DMS53 treated with DMSO at 0.1 percent for 48 hours (cell line): ENCODE measurements around the gene FAM131C.
A peak's percentile ranks its signal among the peaks of the same experiment; 100 is the strongest.

Experiments
- DNase-seq: peaks from one replicate; lab custom pipeline; 2025; ENCODE audit not compliant: unreplicated experiment; lab: John Stamatoyannopoulos, UW

The FAM131C gene

DNA sequence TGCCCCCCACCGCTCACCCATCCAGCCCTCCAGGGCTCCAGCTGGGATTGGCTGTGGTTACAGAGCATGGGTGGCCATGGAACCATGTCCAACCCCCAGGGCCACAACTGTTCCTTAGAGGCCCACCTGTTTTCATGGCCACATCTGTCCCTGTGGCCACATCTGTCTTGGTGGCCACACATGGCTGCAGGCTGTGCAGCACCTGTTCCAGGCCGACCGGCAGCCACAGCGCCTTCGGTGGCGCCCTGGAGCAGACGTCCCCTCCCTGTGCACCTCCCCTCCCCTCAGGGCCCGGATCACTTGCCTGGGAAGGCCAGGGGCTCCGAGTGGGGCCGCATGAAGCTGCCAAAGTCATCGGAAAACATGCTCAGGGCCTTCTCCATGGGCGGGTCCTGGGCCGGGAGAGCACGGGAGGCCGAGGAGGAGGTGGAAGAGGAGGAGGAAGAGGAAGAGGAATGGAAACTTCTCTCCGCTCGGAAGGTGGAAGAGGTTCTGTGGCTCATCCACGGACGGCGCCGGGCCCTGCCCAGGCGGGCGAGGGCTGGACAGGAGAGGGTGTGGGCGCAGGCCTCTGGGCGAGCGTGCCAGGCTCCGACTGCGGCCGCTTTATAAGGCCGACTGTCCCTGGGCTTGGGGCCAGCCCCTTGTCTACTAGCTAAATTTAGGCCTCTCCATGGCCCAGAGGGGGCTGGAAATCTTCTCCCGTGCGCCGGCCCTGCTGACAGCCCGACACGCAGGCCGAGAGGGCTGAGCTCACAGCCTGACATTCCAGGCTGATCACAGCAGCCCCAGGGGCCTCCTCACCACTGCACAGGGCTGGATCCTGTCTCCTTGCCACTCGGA is 55.8 kb downstream of the FAM131C start, which contains the start of gene HSPB7:
Gene HSPB7, minus strand, starts transcription at position 583 of the 843 bp plus-strand sequence. Its CDS starts 80 bp downstream, at position 503.
- DNase-seq, result no peak

GRCh38 chr1:16017076-16017460 is 56.4 kb downstream of the FAM131C start:
- DNase-seq, result no peak

GRCh38 chr1:16015960-16016901 is 57.2 kb downstream of the FAM131C start:
- no peak for DNase-seq

DNA sequence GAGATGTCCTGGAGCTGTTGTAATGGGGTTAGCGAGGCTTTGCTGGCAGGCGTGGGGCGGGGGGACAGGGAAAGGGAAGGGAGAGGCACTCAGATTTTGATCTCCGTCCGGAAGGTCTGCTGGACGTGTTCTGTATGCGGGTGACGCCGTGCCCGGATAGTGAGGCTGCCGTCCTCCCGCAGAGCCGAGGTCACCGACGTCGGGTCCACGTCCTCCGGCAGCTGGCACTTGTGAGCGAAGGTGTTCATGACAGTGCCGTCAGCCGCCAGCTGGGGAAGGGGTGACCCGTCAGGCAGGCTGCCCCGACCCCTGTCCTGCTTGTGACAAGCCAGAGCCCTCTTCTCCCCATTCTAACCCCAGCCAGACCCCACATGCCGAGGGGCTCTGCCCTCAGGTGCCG is 58.0 kb downstream of the FAM131C start:
- no peak for DNase-seq

DNA sequence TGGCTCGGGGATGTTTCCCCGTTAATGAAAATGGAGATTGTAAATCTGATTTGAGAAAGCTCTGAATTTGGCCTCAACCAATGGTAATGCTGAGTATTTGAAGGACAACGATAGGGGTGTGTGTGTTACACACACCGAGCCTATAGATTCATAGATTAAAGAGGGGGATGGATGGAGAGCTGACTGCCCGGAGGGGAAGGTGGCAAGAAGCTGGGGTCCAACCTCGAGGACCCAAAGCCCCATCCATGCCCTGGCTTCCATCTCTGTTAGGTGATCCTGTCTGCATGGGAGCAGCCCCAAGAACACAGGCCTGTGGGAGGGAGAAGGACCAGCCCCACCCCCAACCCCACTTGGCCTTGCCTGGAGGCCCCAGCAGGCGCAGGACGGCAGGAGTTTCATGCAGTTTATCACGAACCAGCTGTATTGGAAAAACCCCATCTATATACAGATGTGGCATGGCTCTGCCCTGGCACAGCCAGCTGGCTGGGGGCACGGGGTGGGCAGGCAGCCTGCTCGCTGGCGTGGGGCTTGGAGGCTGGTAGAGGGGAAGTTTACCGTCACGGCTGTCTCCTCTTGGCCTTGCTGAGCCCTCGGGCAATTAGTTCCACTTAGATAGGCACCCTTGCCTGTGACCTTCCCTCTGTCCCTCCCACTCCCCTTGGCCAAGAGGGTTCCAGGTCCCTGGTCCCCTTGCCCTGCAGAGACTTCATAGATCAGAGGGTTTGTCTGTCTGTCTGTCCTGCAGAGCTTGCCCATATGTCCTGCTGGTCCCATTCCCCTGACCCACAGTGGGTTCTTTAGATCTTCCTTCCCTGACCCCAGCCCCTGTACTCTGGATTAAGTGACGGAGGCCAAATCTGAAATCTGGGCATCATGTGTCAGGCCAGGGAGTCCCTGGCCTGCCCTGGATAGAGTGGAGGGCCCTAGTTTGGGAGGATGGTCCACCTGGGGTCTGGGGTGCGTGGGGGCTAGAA is 58.7 kb downstream of the FAM131C start:
- DNase-seq, result no peak

GRCh38 chr1:16013908-16014258 is 59.6 kb downstream of the FAM131C start:
- DNase-seq, result no peak

DNA sequence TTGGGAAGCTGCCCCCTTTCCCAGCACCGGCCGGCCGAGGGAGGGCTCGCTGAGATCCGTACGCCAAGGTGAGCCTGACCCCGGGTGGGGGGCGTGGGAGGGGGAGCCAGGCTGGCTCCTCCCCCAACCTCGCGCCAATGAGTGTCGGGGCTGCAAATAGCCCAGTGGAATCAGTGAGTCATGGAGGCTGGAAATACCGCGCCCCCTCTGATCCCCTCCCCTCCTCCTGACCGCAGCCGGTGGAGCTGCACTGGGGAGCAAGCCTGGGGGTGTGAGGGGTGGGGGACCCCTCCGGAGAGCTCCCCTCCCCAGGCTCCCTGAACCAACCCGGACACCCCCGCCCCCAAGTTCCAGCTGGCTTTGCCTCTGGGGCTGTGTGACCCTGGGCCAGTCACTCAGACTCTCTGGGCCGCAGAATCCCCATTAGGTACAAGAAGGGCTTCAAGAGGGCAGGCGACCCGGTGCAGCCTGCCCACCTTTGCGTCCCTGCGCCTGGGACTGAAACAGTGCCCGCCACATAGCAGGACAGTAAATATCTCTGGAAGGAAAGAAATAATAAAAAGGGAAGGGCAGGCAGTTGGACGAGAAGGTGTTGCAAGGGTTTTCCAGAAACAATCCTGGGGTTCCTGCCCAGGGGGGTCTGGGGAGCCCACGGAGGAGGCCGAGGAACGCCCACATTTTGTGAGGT is 60.1 kb downstream of the FAM131C start:
- no peak for DNase-seq

DNA sequence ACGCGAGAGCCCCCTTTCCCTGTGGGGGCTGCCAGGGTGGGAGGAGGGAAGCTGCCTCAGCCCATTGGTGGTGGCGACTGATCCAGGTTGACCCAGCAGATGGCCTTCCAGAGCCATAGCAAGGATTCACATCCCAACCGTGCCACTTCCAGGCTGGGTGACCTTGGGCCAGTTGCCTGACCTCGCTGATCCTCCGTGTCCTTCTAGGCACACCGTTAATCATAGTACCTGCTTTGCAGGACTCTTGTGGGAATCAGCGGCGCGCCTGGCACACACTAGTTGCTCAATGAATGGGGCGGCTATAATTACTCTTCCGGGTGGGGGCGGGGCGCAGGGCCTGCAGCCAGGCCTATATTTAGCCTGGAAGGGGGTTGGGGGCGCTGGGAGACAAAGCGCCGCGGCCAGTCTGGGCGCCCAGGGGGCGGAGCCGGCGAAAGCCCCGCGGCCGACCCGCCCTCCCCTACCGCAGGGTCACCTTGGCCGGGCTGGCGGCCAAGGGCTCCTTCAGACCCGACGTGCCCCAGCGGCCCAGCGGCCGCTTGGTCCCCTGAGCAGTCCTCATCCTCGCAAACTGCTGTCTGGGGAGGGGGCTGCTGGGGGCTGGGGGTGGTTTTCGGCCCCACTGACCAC is 60.7 kb downstream of the FAM131C start:
- DNase-seq, result no peak

GRCh38 chr1:16011936-16012589 is 61.4 kb downstream of the FAM131C start:
- no peak for DNase-seq

DNA sequence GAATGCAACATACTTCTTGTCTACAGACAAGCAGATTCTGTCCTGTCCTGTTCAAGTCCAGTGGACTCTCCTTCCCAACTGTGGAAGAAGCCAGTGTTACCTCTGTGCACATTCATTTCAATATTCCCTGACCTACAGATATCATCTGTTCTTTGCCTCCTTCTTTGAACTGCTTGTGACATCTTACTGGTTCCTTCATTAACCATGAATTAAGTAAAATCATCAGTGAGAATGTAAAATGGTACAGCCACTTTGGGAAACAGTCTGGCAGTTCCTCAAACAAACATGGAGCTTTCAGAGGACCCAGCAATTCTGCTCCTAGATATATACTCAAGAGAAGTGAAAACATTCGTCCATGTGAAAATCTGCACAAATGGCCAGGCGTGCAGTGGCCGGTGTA is 62.6 kb downstream of the FAM131C start:
- no peak for DNase-seq

DNA sequence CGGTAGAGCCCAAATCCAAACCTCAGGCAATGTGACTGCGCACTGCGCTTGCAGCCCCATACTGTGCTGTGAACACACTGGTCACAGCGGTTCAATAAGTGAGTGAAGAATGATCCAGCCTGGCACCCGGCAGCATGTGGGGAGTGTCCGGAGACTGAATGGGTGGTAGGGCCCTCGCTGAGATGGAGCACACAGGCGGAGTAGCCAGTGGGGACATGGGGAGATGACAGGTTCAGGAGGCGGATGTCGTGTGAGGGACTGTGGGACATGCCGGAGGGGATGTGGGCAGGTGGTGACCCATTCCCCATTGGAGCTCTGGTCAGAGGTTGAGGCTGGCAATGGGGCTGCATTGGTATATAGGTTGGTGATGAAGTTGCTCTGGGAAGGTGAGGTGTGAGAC is 63.8 kb downstream of the FAM131C start:
- DNase-seq, result no peak

GRCh38 chr1:16009030-16009460 is 64.4 kb downstream of the FAM131C start:
- peak; percentile 72 for DNase-seq
